Stimulated activated naive CD8-positive, alpha-beta T cell treated with anti-CD3 and anti-CD28 coated beads, Interleukin-15, Interleukin-2, amounts not matched to agents 100 ng/mL and 50 ng/mL, for 24 hours (primary cell): ENCODE results near the gene WAC.
"Not testable (repeated sequence)": the region's sequence is repeated elsewhere in the genome, so short reads cannot be mapped to it uniquely, and the experiment has no call there.

ENCODE experiments used
- H3K27ac Mint-ChIP-seq: one replicate; pipeline ENCODE4 v1.8.0; 2021; ENCODE audit warnings: mild to moderate bottlenecking, mixed read lengths
- H3K27me3 Mint-ChIP-seq: one replicate; pipeline ENCODE4 v1.8.0; 2021; ENCODE audit warnings: mixed read lengths
- H3K36me3 Mint-ChIP-seq: one replicate; pipeline ENCODE4 v1.8.0; 2021; ENCODE audit warnings: low read depth, mixed read lengths
- H3K4me1 Mint-ChIP-seq: one replicate; pipeline ENCODE4 v1.8.0; 2021; ENCODE audit warnings: low read depth, mixed read lengths
- H3K4me3 Mint-ChIP-seq: one replicate; pipeline ENCODE4 v1.8.0; 2021; ENCODE audit warnings: mild to moderate bottlenecking, mixed read lengths
- H3K9me3 Mint-ChIP-seq: one replicate; pipeline ENCODE4 v1.8.0; 2021; ENCODE audit warnings: mixed read lengths

Gene WAC

GRCh38 chr10:28509286-28509685 lies 23.6 kb upstream of the WAC start:
- Mint-ChIP-seq H3K4me1 (no peaks in the 10 kb centered on the region), H3K4me3 (no peak overlapping the region), H3K36me3 (no peaks in the 10 kb centered on the region), H3K27me3 (no peaks in the 10 kb centered on the region), H3K9me3 (no peaks in the 10 kb centered on the region), H3K27ac (no peak overlapping the region)

- no peaks in the 10 kb centered on the region for H3K36me3 Mint-ChIP-seq
- H3K27ac Mint-ChIP-seq = no peak overlapping the region
- peaks cover 14% of the 10 kb centered on the region for H3K9me3 Mint-ChIP-seq
- H3K27me3 Mint-ChIP-seq = no peaks in the 10 kb centered on the region
- H3K4me3 Mint-ChIP-seq = no peak overlapping the region
- no peaks in the 10 kb centered on the region for H3K4me1 Mint-ChIP-seq
Observed at GRCh38 chr10:28514648-28515047, 18.3 kb upstream of the WAC start.

- no peaks in the 10 kb centered on the region for H3K4me1 Mint-ChIP-seq
- H3K36me3 Mint-ChIP-seq = peaks cover 32% of the 10 kb centered on the region
- H3K27ac Mint-ChIP-seq = no peak overlapping the region
- H3K9me3 Mint-ChIP-seq = peaks cover 32% of the 10 kb centered on the region
- H3K27me3 Mint-ChIP-seq = no peaks in the 10 kb centered on the region
- no peak overlapping the region for H3K4me3 Mint-ChIP-seq
Observed at GRCh38 chr10:28520346-28520745, 12.6 kb upstream of the WAC start.

GRCh38 chr10:28520828-28521227 lies 12.1 kb upstream of the WAC start:
- H3K27ac Mint-ChIP-seq, H3K27me3 Mint-ChIP-seq, H3K4me3 Mint-ChIP-seq, H3K4me1 Mint-ChIP-seq: not testable (repeated sequence)
- Mint-ChIP-seq H3K9me3 (peaks cover 29% of the 10 kb centered on the region), H3K36me3 (peaks cover 36% of the 10 kb centered on the region)

DNA sequence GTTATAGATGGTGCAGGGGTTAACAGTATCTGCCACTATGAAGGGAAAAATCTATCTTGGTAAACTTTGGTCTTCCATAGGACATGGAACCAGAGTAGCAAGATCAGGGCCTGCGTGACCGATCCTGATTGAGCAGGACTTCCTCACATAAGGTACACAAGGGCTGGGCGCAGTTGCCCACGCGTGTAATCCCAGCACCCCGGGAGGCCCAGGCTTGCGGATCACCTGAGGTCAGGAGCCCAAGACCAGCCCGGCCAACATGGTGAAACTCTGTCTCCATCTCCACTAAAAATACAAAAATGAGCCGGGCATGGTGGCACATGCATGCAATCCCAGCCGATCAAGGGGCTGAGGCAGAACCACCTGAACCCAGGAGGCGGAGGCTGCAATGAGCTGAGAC lies 11.0 kb upstream of the WAC start:
- H3K27ac Mint-ChIP-seq, H3K4me1 Mint-ChIP-seq, H3K4me3 Mint-ChIP-seq, H3K27me3 Mint-ChIP-seq: not testable (repeated sequence)
- H3K9me3 Mint-ChIP-seq = peaks cover 31% of the 10 kb centered on the region
- peaks cover 46% of the 10 kb centered on the region for H3K36me3 Mint-ChIP-seq

DNA sequence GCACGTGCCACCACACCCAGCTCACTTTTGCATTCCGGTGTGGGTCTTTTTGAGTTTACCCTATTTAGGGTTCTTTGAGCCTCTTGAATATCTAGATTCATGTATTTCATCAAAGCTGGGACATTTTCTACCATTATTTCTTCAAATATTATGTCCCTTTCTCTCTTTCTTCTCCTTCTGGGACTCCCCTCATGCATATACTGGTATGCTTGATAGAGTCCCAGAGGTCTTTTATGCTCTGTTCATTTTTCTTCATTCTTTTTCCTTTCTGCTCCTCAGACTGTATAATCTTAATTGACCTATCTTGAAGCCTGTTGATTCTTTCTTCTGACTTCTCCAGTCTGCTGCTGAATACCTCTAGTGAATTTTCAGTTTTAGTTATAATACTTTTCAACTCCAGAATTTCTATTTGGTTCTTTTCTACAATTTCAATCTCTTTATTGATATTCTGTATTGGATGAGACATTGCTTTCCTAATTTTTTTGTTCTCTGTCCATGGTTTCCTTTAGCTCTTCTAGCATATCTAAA lies 9.1 kb upstream of the WAC start:
- peaks cover 57% of the 10 kb centered on the region for H3K36me3 Mint-ChIP-seq
- H3K27ac Mint-ChIP-seq = no peak overlapping the region

GRCh38 chr10:28530751-28531150 lies 2.2 kb upstream of the WAC start:
- Mint-ChIP-seq H3K4me3 (peak overlapping the region; percentile 98), H3K36me3 (peaks cover 60% of the 10 kb centered on the region), H3K9me3 (peaks cover 7% of the 10 kb centered on the region), H3K27ac (peak overlapping the region; percentile 61), H3K4me1 (peaks cover 50% of the 10 kb centered on the region), H3K27me3 (no peaks in the 10 kb centered on the region)

More for the DNA sequence above, 9.1 kb upstream of the WAC start:
- Mint-ChIP-seq H3K4me3 (no peak overlapping the region), H3K9me3 (peaks cover 31% of the 10 kb centered on the region), H3K27me3 (no peaks in the 10 kb centered on the region), H3K4me1 (peaks cover 6% of the 10 kb centered on the region)

DNA sequence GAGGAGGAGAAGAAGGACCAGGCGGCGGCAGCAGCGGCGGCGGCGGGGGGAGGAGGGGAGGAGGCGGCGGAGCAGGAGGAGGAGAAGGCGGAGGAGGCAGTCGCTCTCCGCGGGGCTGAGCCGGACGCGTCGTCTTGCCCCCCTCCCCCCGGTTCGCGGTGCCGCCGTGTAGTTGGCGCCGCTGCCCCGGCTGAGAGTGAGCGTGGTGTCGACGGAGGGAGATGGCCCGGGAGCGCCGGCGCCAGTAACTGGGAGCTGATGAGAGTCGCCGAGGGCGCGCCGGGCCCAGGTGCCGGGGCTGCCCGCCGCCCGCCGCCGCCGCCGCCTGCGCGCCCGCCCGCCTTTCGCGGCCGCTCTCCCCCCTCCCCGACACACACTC lies 257 bp downstream of the WAC start:
- H3K4me1 Mint-ChIP-seq = peaks cover 67% of the 10 kb centered on the region
- H3K4me3 Mint-ChIP-seq = peak overlapping the region; percentile 98
- no peaks in the 10 kb centered on the region for H3K27me3 Mint-ChIP-seq
- no peaks in the 10 kb centered on the region for H3K9me3 Mint-ChIP-seq
- peaks cover 66% of the 10 kb centered on the region for H3K36me3 Mint-ChIP-seq
- H3K27ac Mint-ChIP-seq = peak overlapping the region; percentile 100

- peaks cover 67% of the 10 kb centered on the region for H3K4me1 Mint-ChIP-seq
- H3K27ac Mint-ChIP-seq = peak overlapping the region; percentile 92
- H3K36me3 Mint-ChIP-seq = peaks cover 67% of the 10 kb centered on the region
- no peaks in the 10 kb centered on the region for H3K27me3 Mint-ChIP-seq
- peak overlapping the region; percentile 98 for H3K4me3 Mint-ChIP-seq
- H3K9me3 Mint-ChIP-seq = no peaks in the 10 kb centered on the region
Observed at GRCh38 chr10:28533571-28534304, 820 bp downstream of the WAC start.

DNA sequence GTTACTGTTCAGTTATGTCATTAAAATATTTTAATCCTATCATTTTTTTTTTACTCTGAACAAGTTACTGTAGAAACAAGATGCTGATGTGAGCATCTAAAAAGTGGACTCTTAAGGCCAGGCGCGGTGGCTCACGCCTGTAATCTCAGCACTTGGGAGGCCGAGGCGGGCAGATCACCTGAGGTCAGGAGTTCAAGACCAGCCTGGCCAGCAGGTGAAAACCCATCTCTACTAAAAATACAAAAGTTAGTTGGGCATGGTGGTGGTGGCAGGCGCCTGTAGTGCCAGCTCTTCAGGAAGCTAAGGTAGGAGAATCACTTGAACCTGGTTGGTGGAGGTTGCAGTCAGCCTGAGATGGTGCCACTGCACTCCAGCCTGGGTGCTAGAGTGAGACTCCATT lies 2.9 kb downstream of the WAC start:
- no peak overlapping the region for H3K27ac Mint-ChIP-seq
- peaks cover 72% of the 10 kb centered on the region for H3K36me3 Mint-ChIP-seq
- peak overlapping the region; percentile 98 for H3K4me3 Mint-ChIP-seq
- no peaks in the 10 kb centered on the region for H3K9me3 Mint-ChIP-seq
- H3K27me3 Mint-ChIP-seq = no peaks in the 10 kb centered on the region
- H3K4me1 Mint-ChIP-seq = peaks cover 58% of the 10 kb centered on the region

- H3K9me3 Mint-ChIP-seq = no peaks in the 10 kb centered on the region
- no peak overlapping the region for H3K4me3 Mint-ChIP-seq
- peaks cover 69% of the 10 kb centered on the region for H3K4me1 Mint-ChIP-seq
- H3K36me3 Mint-ChIP-seq = peaks cover 88% of the 10 kb centered on the region
- H3K27ac Mint-ChIP-seq = no peak overlapping the region
- H3K27me3 Mint-ChIP-seq = no peaks in the 10 kb centered on the region
Observed at GRCh38 chr10:28538595-28538994, 5.7 kb downstream of the WAC start.

GRCh38 chr10:28540145-28540544 lies 7.2 kb downstream of the WAC start:
- H3K27ac Mint-ChIP-seq = no peak overlapping the region
- peaks cover 75% of the 10 kb centered on the region for H3K4me1 Mint-ChIP-seq

GRCh38 chr10:28541717-28542365 lies 8.9 kb downstream of the WAC start:
- Mint-ChIP-seq H3K9me3 (no peaks in the 10 kb centered on the region), H3K36me3 (peaks cover 81% of the 10 kb centered on the region), H3K27ac (peak overlapping the region; percentile 46), H3K4me3 (no peak overlapping the region), H3K27me3 (no peaks in the 10 kb centered on the region), H3K4me1 (peaks cover 71% of the 10 kb centered on the region)

More at GRCh38 chr10:28540145-28540544, 7.2 kb downstream of the WAC start:
- no peak overlapping the region for H3K4me3 Mint-ChIP-seq
- no peaks in the 10 kb centered on the region for H3K9me3 Mint-ChIP-seq
- peaks cover 87% of the 10 kb centered on the region for H3K36me3 Mint-ChIP-seq
- H3K27me3 Mint-ChIP-seq = no peaks in the 10 kb centered on the region

DNA sequence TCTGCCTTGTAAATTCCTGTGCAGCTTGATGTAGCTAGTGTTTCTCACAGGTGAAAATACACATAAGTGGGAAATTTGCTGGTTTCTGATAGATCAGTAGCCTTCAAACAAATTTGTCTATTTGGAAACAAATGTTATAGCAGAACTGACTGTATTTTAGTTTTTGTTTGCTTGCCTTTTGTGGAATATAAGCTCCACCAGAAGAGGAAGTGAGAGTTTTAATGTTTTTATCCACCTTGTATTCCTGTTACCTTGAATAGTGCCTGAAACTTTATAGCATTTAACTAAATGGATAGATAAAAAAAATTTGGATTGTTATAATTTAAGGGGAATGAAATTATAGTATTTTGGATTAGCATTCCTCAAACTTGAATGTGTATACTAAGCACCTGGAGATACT lies 9.8 kb downstream of the WAC start:
- Mint-ChIP-seq H3K9me3 (no peaks in the 10 kb centered on the region), H3K4me3 (no peak overlapping the region), H3K36me3 (peaks cover 75% of the 10 kb centered on the region), H3K4me1 (peaks cover 62% of the 10 kb centered on the region), H3K27me3 (no peaks in the 10 kb centered on the region), H3K27ac (no peak overlapping the region)

DNA sequence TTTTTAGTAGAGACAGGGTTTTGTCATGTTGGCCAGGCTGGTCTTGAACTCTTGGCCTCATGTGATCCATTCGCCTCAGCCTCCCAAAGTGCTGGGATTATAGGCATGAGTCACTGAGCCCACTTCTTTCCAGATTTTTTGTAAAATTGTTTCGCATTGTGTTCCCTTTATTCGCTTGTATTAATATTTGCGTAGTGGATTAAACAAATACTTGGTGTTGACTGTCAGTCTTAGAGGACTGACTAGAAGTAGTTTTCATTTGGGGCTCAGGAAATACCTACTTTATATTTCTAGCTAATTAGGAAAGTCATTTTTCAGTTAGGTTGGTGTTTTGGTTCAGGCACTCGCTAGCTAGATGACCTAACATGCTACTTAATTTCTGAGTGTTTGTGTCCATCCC lies 11.1 kb downstream of the WAC start:
- Mint-ChIP-seq H3K4me3 (no peak overlapping the region), H3K36me3 (peaks cover 74% of the 10 kb centered on the region), H3K4me1 (peaks cover 69% of the 10 kb centered on the region)

More for the DNA sequence above, 11.1 kb downstream of the WAC start:
- H3K9me3 Mint-ChIP-seq = no peaks in the 10 kb centered on the region
- no peaks in the 10 kb centered on the region for H3K27me3 Mint-ChIP-seq
- H3K27ac Mint-ChIP-seq = no peak overlapping the region
